GM12878 (cell line): ENCODE measurements around the gene NME8. TPM values are rescaled to one million over a fixed set of nuclear protein-coding genes. Genes with fewer than 3 reads are reported as not detected.

Source experiments
- ATAC-seq: fragments of 200-7000 bp; cut with Tn5 transposase; 3 replicates; pipeline ENCODE4 v1.9.1; 2020; ENCODE audit warnings: mild to moderate bottlenecking, moderate library complexity
- BruUV-seq: library from RNA; stranded (reverse); fragments of 400-500 nt; replicated peaks from 2 replicates; lab custom pipeline; 2021; lab: Mats Ljungman, UMichigan
- CTCF ChIA-PET: fragments of 300-600 bp; sonication (Branson Sonifier 250); formaldehyde crosslinking; extraction: SDS; loops from one replicate; lab custom pipeline; 2021; ENCODE audit warnings: inconsistent platforms; lab: Yijun Ruan, JAX
- POLR2A ChIA-PET: fragments of 350-600 bp; formaldehyde crosslinking; extraction: SDS; loops from one replicate; lab custom pipeline; 2021; ENCODE audit warnings: inconsistent platforms; lab: Charles Lee
- RAD21 ChIA-PET: fragments of 300-600 bp; sonication (Branson Sonifier 250); formaldehyde crosslinking; loops from one replicate; lab custom pipeline; 2023; ENCODE audit warnings: antibody characterized with exemption; ENCODE audit not compliant: unreplicated experiment; lab: Charles Lee
- SMC1A ChIA-PET: fragments of 300-600 bp; sonication (Branson Sonifier 250); formaldehyde crosslinking; loops from one replicate; lab custom pipeline; 2023; ENCODE audit not compliant: unreplicated experiment, uncharacterized antibody; lab: Charles Lee
- DNase-seq: peaks from one replicate; pipeline ENCODE4 v3.0.0-alpha.2; 2011; ENCODE audit warnings: low read depth, low spot score
- FAIRE-seq: peaks from 3 replicates; lab custom pipeline; 2011; peaks lifted over from hg19 to GRCh38; lab: Jason Lieb, UNC
- H2AFZ ChIP-seq: 2 replicates; pipeline ENCODE4 v1.6.0; 2011; ENCODE audit warnings: low read depth, low read length, control low read depth; ENCODE audit not compliant: control insufficient read depth
- H3K27ac ChIP-seq: 2 replicates; pipeline ENCODE4 v1.5.1; 2011; ENCODE audit warnings: control low read depth; ENCODE audit not compliant: control insufficient read depth, insufficient read depth
- H3K27me3 ChIP-seq, 2 experiments: replicated peaks in 1 of 2; 2 replicates each; pipeline versions ENCODE4 v1.6.0 to v1.6.1; 2011; ENCODE audit warnings: low read length in 1 of 2; ENCODE audit not compliant: control insufficient read depth in 2 of 2, insufficient read depth in 2 of 2
- H3K36me3 ChIP-seq, 2 experiments: 2 replicates each; pipeline ENCODE4 v1.5.1; 2011; ENCODE audit warnings: low read length in 1 of 2; ENCODE audit not compliant: control insufficient read depth in 2 of 2, insufficient read depth in 2 of 2
- H3K4me1 ChIP-seq: 2 replicates; pipeline ENCODE4 v1.6.1; 2011; ENCODE audit warnings: mild to moderate bottlenecking, low read length, moderate library complexity, mixed read lengths; ENCODE audit not compliant: control insufficient read depth, insufficient read depth
- H3K4me2 ChIP-seq: 2 replicates; pipeline ENCODE4 v1.6.0; 2011; ENCODE audit warnings: control low read depth; ENCODE audit not compliant: control insufficient read depth, insufficient read depth
- H3K4me3 ChIP-seq: fragments of 200-600 bp; sonication (generic); 2 replicates; pipeline ENCODE4 v1.5.1; 2016
- H3K79me2 ChIP-seq: 2 replicates; pipeline ENCODE4 v1.6.0; 2011; ENCODE audit warnings: low read length; ENCODE audit not compliant: control insufficient read depth, insufficient read depth
- H3K9ac ChIP-seq: 2 replicates; pipeline ENCODE4 v1.8.0; 2011; ENCODE audit warnings: low read length, control low read depth, mixed read lengths; ENCODE audit not compliant: control insufficient read depth, insufficient read depth
- H3K9me3 ChIP-seq: replicated peaks from 3 replicates; pipeline ENCODE4 v1.5.1; 2011; ENCODE audit warnings: mild to moderate bottlenecking, low read length; ENCODE audit not compliant: control insufficient read depth, insufficient read depth
- H4K20me1 ChIP-seq: 2 replicates; pipeline ENCODE4 v1.6.0; 2011; ENCODE audit not compliant: control insufficient read depth, insufficient read depth
- HDAC6 ChIP-seq: fragments of 200-600 bp; sonication (generic); IDR thresholded peaks from one replicate; pipeline ENCODE4 v1.8.0; 2017; ENCODE audit warnings: antibody characterized with exemption; ENCODE audit not compliant: unreplicated experiment
- MYC ChIP-seq: IDR thresholded peaks from 2 replicates; pipeline ENCODE4 v1.6.1; 2011; ENCODE audit warnings: mild to moderate bottlenecking, low read length, moderate library complexity, inconsistent platforms; ENCODE audit not compliant: insufficient read depth, insufficient replicate concordance, insufficient read length, severe bottlenecking
- NFYA ChIP-seq: IDR thresholded peaks from 2 replicates; pipeline ENCODE4 v1.6.1; 2011; ENCODE audit warnings: low read depth, mild to moderate bottlenecking, low read length, improper control_type of control experiment, borderline replicate concordance
- POLR2A ChIP-seq: IDR thresholded peaks from 2 replicates; pipeline ENCODE4 v1.6.1; 2011; ENCODE audit warnings: low read depth, mild to moderate bottlenecking, low read length
- SMAD5 ChIP-seq: IDR thresholded peaks from 2 replicates; pipeline ENCODE4 v1.6.1; 2016; ENCODE audit warnings: antibody characterized with exemption, low read depth
- WGBS: methylation state at CpG from one replicate; pipeline ENCODE4 v1.1.6; 2016; ENCODE audit warnings: low lambda C conversion rate; ENCODE audit not compliant: insufficient replicate concordance, insufficient coverage; ENCODE audit errors: missing lambda C conversion rate; 5-methylcytosine and 5-hydroxymethylcytosine counted together
- in situ Hi-C: fragments of 300-500 bp; cut with MboI; formaldehyde crosslinking; loops from 9 replicates; pipeline ENCODE4 v1.14.3; 2018; ENCODE audit warnings: mixed read lengths
- intact Hi-C: fragments of 100-400 bp; cut with micrococcal nuclease; formaldehyde crosslinking; loops from one replicate; pipeline ENCODE4 v1.14.2; 2022; ENCODE audit not compliant: unreplicated experiment
- polyA plus RNA-seq, 11 experiments: library from polyadenylated mRNA; depleted of rRNA in 4 of 11; unstranded in 6 of 11; stranded (reverse) in 5 of 11; fragments of >200 nt; fragmentation: Nextera tagmentation in 4 of 11; fragmentation: Illumina TruSeq in 1 of 11; extraction: Ambion mirVana in 4 of 11; extraction: Trizol in 1 of 11; gene quantifications; 1 replicate in 1 of 11; 2 replicates in 10 of 11; pipeline versions ENCODE4 v1.2.1 to v1.2.3, GENCODE V29; 2011 to 2016; ENCODE audit warnings: inconsistent platforms in 2 of 11, missing spikeins in 2 of 11, low read depth in 1 of 11
- total RNA-seq, 4 experiments: library from RNA; depleted of rRNA in 3 of 4; stranded (reverse); fragments of >200 nt in 3 of 4; fragmentation: Illumina TruSeq in 1 of 4; extraction: Trizol in 1 of 4; gene quantifications; 2 replicates each; pipeline versions ENCODE4 v1.2.1 to v1.2.3, GENCODE V29; 2013 to 2021

NME8 gene
- total and polyA plus RNA-seq, 10 of the 15 experiments (the other 5 are each of a cell fraction or from before 2014, with no cell fraction given) = 0.03 to 3.5 (median 0.52) TPM; not detected in 2

- TF ChIP-seq MYC (no peak), HDAC6 (no peak)
- TF ChIP-seq, all 136 proteins: peak for 2
These were observed 96.9 kb downstream of the NME8 start (continued) for GRCh38 chr7:37945336-37945735.

GRCh38 chr7:37947138-37947940, 98.9 kb downstream of the NME8 start:
- intact Hi-C loops (no loop called here), in situ Hi-C loops (no loop called here)
- ChIA-PET RAD21 (interaction anchor here (1.5 kb wide), 2 partner anchors 27 kb away, joined by 5 read pairs; partner anchors contain the start of gene EPDR1), POLR2A (interaction anchor here (2.2 kb wide), 1 partner anchor 30 kb away, joined by 11 read pairs; the partner anchor contains the start of gene SFRP4), CTCF (interaction anchor here (0.9 to 6.1 kb wide), 3 partner anchors 27 to 46 kb away, joined by 3 to 108 read pairs (median 4); partner anchors contain the start of genes EPDR1 and SFRP4), SMC1A (interaction anchor here (0.6 to 7.7 kb wide), 4 partner anchors 22 to 78 kb away, joined by 3 to 98 read pairs (median 7); partner anchors contain the start of genes EPDR1 and SFRP4)
- H3K79me2 ChIP-seq = no peaks in the 10 kb centered on the region
- H3K4me1 ChIP-seq = peaks cover 3% of the 10 kb centered on the region; the same call in 1 of the 2 replicates
- ATAC-seq (no peak), DNase-seq (no peak), FAIRE-seq (no peak)
- H4K20me1 ChIP-seq = no peaks in the 10 kb centered on the region
- H3K9ac ChIP-seq = no peak overlapping the region
- 84% methylated on average over 7 of the region's 7 CpGs for WGBS
- H3K27me3 ChIP-seq = no peaks in the 10 kb centered on the region
- H3K27ac ChIP-seq = no peak overlapping the region
- H3K4me2 ChIP-seq = no peak overlapping the region
- no peak overlapping the region for H2AFZ ChIP-seq
- BruUV-seq = no TSS peak
- no peaks in the 10 kb centered on the region for H3K36me3 ChIP-seq
- no peaks in the 10 kb centered on the region for H3K9me3 ChIP-seq
- no peak overlapping the region for H3K4me3 ChIP-seq
- TF ChIP-seq POLR2A = no peak
- TF ChIP-seq SMAD5 = no peak
- TF ChIP-seq NFYA = no peak
